H1 (cell line): ENCODE measurements around the gene SLC43A3. TPM values are rescaled to one million over a fixed set of nuclear protein-coding genes. Genes with fewer than 3 reads are reported as not detected.

Experiments
- CTCF ChIA-PET: fragments of 300-600 bp; sonication (Branson Sonifier 250); formaldehyde crosslinking; loops from one replicate; lab custom pipeline; 2021; ENCODE audit not compliant: partially characterized antibody; lab: Charles Lee
- POLR2A ChIA-PET: fragments of 300-600 bp; sonication (Branson Sonifier 250); formaldehyde crosslinking; loops from one replicate; lab custom pipeline; 2021; ENCODE audit warnings: inconsistent platforms; ENCODE audit not compliant: partially characterized antibody; lab: Charles Lee
- DNase-seq, 2 experiments: peaks; one replicate each; pipeline versions ENCODE4 v3.0.0 to v3.0.0-alpha.2; 2010 to 2022; ENCODE audit warnings: low spot score in 2 of 2, low read depth in 1 of 2, mixed read lengths in 1 of 2
- FAIRE-seq: peaks from 2 replicates; lab custom pipeline; 2011; peaks lifted over from hg19 to GRCh38; lab: Jason Lieb, UNC
- H2AFZ ChIP-seq: 2 replicates; pipeline ENCODE4 v1.8.1; 2012; ENCODE audit warnings: low read length, inconsistent platforms
- H2AK5ac ChIP-seq: 2 replicates; pipeline ENCODE4 v1.6.1; 2013; ENCODE audit warnings: low read depth, low read length
- H2BK120ac ChIP-seq: replicated peaks from 2 replicates; pipeline ENCODE3; 2013; ENCODE audit warnings: low read depth, low read length, inconsistent platforms
- H2BK12ac ChIP-seq: 2 replicates; pipeline ENCODE4 v1.6.1; 2013; ENCODE audit warnings: low read depth, low read length
- H2BK15ac ChIP-seq: 2 replicates; pipeline ENCODE4 v1.6.1; 2013; ENCODE audit warnings: low read length
- H2BK20ac ChIP-seq: 2 replicates; pipeline ENCODE4 v1.6.1; 2013; ENCODE audit warnings: low read length
- H2BK5ac ChIP-seq: 2 replicates; pipeline ENCODE4 v1.6.1; 2013; ENCODE audit warnings: low read depth, low read length
- H3K14ac ChIP-seq: 2 replicates; pipeline ENCODE4 v1.6.1; 2013; ENCODE audit warnings: inconsistent platforms; ENCODE audit not compliant: insufficient read length
- H3K18ac ChIP-seq: 2 replicates; pipeline ENCODE4 v1.6.1; 2013; ENCODE audit warnings: low read length; ENCODE audit errors: extremely low read depth
- H3K23ac ChIP-seq: 2 replicates; pipeline ENCODE4 v1.6.1; 2013; ENCODE audit warnings: inconsistent platforms; ENCODE audit not compliant: insufficient read length
- H3K23me2 ChIP-seq: 2 replicates; pipeline ENCODE4 v1.6.1; 2013; ENCODE audit warnings: low read depth, low read length
- H3K27ac ChIP-seq: 2 replicates; pipeline ENCODE4 v1.6.1; 2011; ENCODE audit warnings: low read depth, low read length, inconsistent platforms
- H3K27me3 ChIP-seq, 4 experiments: replicated peaks in 1 of 4; 1 replicate in 1 of 4; 2 replicates in 3 of 4; pipeline versions ENCODE4 v1.6.1 to v1.8.1; 2011 to 2013; ENCODE audit warnings: low read length in 3 of 4, mild to moderate bottlenecking in 3 of 4, inconsistent platforms in 2 of 4, mixed read lengths in 2 of 4, moderate library complexity in 1 of 4; ENCODE audit not compliant: control insufficient read depth in 3 of 4, insufficient read depth in 3 of 4; ENCODE audit errors: extremely low read depth in 1 of 4
- H3K36me3 ChIP-seq, 4 experiments: 2 replicates each; pipeline versions ENCODE4 v1.6.1 to v1.8.1; 2011 to 2013; ENCODE audit warnings: mild to moderate bottlenecking in 4 of 4, low read length in 3 of 4, moderate library complexity in 2 of 4, control low read depth in 1 of 4, inconsistent platforms in 1 of 4; ENCODE audit not compliant: insufficient read depth in 4 of 4, control insufficient read depth in 2 of 4
- H3K4ac ChIP-seq: replicated peaks from 2 replicates; pipeline ENCODE3; 2013; ENCODE audit warnings: low read length, low read depth, mixed read lengths, inconsistent platforms; ENCODE audit not compliant: insufficient read length
- H3K4me1 ChIP-seq, 4 experiments: replicated peaks in 1 of 4; 1 replicate in 1 of 4; 2 replicates in 3 of 4; pipeline versions ENCODE4 v1.6.1 to v1.8.1; 2011 to 2013; ENCODE audit warnings: low read length in 3 of 4, inconsistent platforms in 2 of 4, mixed read lengths in 1 of 4; ENCODE audit not compliant: insufficient read depth in 4 of 4, control insufficient read depth in 3 of 4
- H3K4me2 ChIP-seq, 2 experiments: 2 replicates each; pipeline versions ENCODE4 v1.6.1 to v1.8.1; 2011 to 2013; ENCODE audit warnings: low read depth in 2 of 2, low read length in 2 of 2, control low read depth in 1 of 2, inconsistent platforms in 1 of 2, mild to moderate bottlenecking in 1 of 2; ENCODE audit not compliant: insufficient read depth in 1 of 2
- H3K4me3 ChIP-seq, 4 experiments: fragments of 200-600, 300-600 bp in 1 of 4; sonication (generic), shearing (Covaris generic), sonication (Bioruptor Twin) in 1 of 4; 2 replicates each; pipeline versions ENCODE4 v1.5.1 to v1.8.1; 2011 to 2016; ENCODE audit warnings: low read length in 4 of 4, low read depth in 3 of 4, control low read depth in 2 of 4, inconsistent platforms in 2 of 4, mild to moderate bottlenecking in 2 of 4, mixed read lengths in 1 of 4, moderate library complexity in 1 of 4; ENCODE audit not compliant: insufficient read depth in 2 of 4; ENCODE audit errors: extremely low read depth in 1 of 4
- H3K56ac ChIP-seq: replicated peaks from 2 replicates; pipeline ENCODE3; 2013; ENCODE audit warnings: low read depth, mild to moderate bottlenecking, mixed read lengths, low read length, inconsistent platforms; ENCODE audit not compliant: insufficient read length
- H3K79me1 ChIP-seq: 2 replicates; pipeline ENCODE4 v1.6.1; 2013; ENCODE audit warnings: low read depth, low read length, control low read depth
- H3K79me2 ChIP-seq, 2 experiments: 2 replicates each; pipeline versions ENCODE4 v1.6.1 to v1.8.1; 2012 to 2013; ENCODE audit warnings: low read length in 2 of 2, mild to moderate bottlenecking in 2 of 2, inconsistent platforms in 1 of 2; ENCODE audit not compliant: insufficient read depth in 2 of 2, control insufficient read depth in 1 of 2
- H3K9ac ChIP-seq, 4 experiments: replicated peaks in 1 of 4; 1 replicate in 1 of 4; 2 replicates in 3 of 4; pipeline versions ENCODE4 v1.6.1 to v1.8.1; 2011 to 2013; ENCODE audit warnings: low read depth in 3 of 4, low read length in 3 of 4, control low read depth in 2 of 4, mild to moderate bottlenecking in 2 of 4, moderate library complexity in 2 of 4, inconsistent platforms in 1 of 4; ENCODE audit errors: extremely low read depth in 1 of 4
- H3K9me3 ChIP-seq, 2 experiments: 2 replicates each; pipeline versions ENCODE4 v1.6.1 to v1.8.1; 2012 to 2013; ENCODE audit warnings: mild to moderate bottlenecking in 2 of 2, moderate library complexity in 2 of 2, control low read depth in 1 of 2, inconsistent platforms in 1 of 2, low read depth in 1 of 2, low read length in 1 of 2, mixed read lengths in 1 of 2; ENCODE audit not compliant: insufficient read depth in 2 of 2
- H4K20me1 ChIP-seq, 2 experiments: replicated peaks in 1 of 2; 2 replicates each; pipeline versions ENCODE3 to v1.8.1; 2011 to 2013; ENCODE audit warnings: inconsistent platforms in 2 of 2, low read length in 2 of 2, mild to moderate bottlenecking in 1 of 2; ENCODE audit not compliant: insufficient read depth in 2 of 2, control insufficient read depth in 1 of 2
- H4K5ac ChIP-seq: 2 replicates; pipeline ENCODE4 v1.6.1; 2013; ENCODE audit warnings: low read length, low read depth, mixed read lengths, inconsistent platforms; ENCODE audit not compliant: insufficient read length
- H4K8ac ChIP-seq: 2 replicates; pipeline ENCODE4 v1.8.0; 2013; ENCODE audit warnings: mild to moderate bottlenecking, moderate library complexity, low read length, inconsistent platforms; ENCODE audit not compliant: insufficient read depth; ENCODE audit errors: extremely low read depth
- H4K91ac ChIP-seq: replicated peaks from 2 replicates; pipeline ENCODE3; 2013; ENCODE audit warnings: low read length, mixed read lengths, inconsistent platforms; ENCODE audit not compliant: insufficient read length
- CBX8 ChIP-seq: fragments of 300-800, 300-1000 bp; sonication (generic); IDR thresholded peaks from 2 replicates; pipeline ENCODE4 v1.7.1; 2016; ENCODE audit warnings: low read depth, low read length, borderline replicate concordance
- E2F6 ChIP-seq: IDR thresholded peaks from 2 replicates; pipeline ENCODE4 v1.6.1; 2012; ENCODE audit warnings: inconsistent platforms
- GABPA ChIP-seq: IDR thresholded peaks from 2 replicates; pipeline ENCODE4 v1.6.1; 2011; ENCODE audit warnings: mild to moderate bottlenecking, low read length, moderate library complexity, borderline replicate concordance; ENCODE audit not compliant: insufficient read depth
- GTF2F1 ChIP-seq: IDR thresholded peaks from 2 replicates; pipeline ENCODE4 v1.6.1; 2012; ENCODE audit warnings: low read depth, low read length, improper control_type of control experiment, borderline replicate concordance
- HDAC6 ChIP-seq: IDR thresholded peaks from one replicate; pipeline ENCODE4 v1.7.1; 2012; ENCODE audit warnings: low read depth, mild to moderate bottlenecking, inconsistent platforms, low read length, moderate library complexity
- JUN ChIP-seq: IDR thresholded peaks from 2 replicates; pipeline ENCODE4 v1.6.1; 2011; ENCODE audit warnings: low read depth, mild to moderate bottlenecking, improper control_type of control experiment, low read length
- JUND ChIP-seq: IDR thresholded peaks from 2 replicates; pipeline ENCODE4 v1.6.1; 2011; ENCODE audit warnings: mild to moderate bottlenecking, improper control_type of control experiment, low read length
- KDM1A ChIP-seq: fragments of 200-600, 300-600 bp; sonication (generic); IDR thresholded peaks from 2 replicates; pipeline ENCODE4 v1.7.1; 2016; ENCODE audit warnings: mild to moderate bottlenecking, low read length, borderline replicate concordance
- PHF8 ChIP-seq: fragments of 200-600 bp; sonication (generic); conservative IDR thresholded peaks from 2 replicates; pipeline ENCODE4 v1.7.1; 2012; ENCODE audit warnings: low read depth, mild to moderate bottlenecking, inconsistent platforms, low read length, moderate library complexity
- POLR2A ChIP-seq, 2 experiments: IDR thresholded peaks; 1 replicate in 1 of 2; 2 replicates in 1 of 2; pipeline ENCODE4 v1.6.1; 2011; ENCODE audit warnings: low read depth in 2 of 2, low read length in 2 of 2, mild to moderate bottlenecking in 2 of 2; ENCODE audit errors: control extremely low read depth in 1 of 2
- POLR2AphosphoS5 ChIP-seq: IDR thresholded peaks from 2 replicates; pipeline ENCODE4 v1.6.1; 2011; ENCODE audit warnings: low read depth, low read length
- YY1 ChIP-seq: IDR thresholded peaks from 2 replicates; pipeline ENCODE4 v1.6.1; 2011; ENCODE audit warnings: low read depth, mild to moderate bottlenecking, low read length
- WGBS, 2 experiments: shearing (Covaris generic) in 1 of 2; methylation state at CpG; one replicate each; pipeline versions ENCODE4 v1.1.6 to v1.1.7; 2013 to 2015; ENCODE audit warnings: low lambda C conversion rate in 2 of 2, mixed read lengths in 2 of 2, inconsistent platforms in 1 of 2, low coverage in 1 of 2, missing lambda C conversion rate in 1 of 2; ENCODE audit not compliant: insufficient replicate concordance in 2 of 2, insufficient coverage in 1 of 2, insufficient read length in 1 of 2; ENCODE audit errors: extremely low coverage in 1 of 2, missing lambda C conversion rate in 1 of 2; 5-methylcytosine and 5-hydroxymethylcytosine counted together
- polyA plus RNA-seq, 7 experiments: library from polyadenylated mRNA; depleted of rRNA in 3 of 7; stranded (reverse) in 5 of 7; unstranded in 2 of 7; fragments of >200 nt in 5 of 7; fragments of 200-250 nt in 2 of 7; gene quantifications; 1 replicate in 5 of 7; 2 replicates in 1 of 7; 4 replicates in 1 of 7; pipeline versions ENCODE4 v1.2.1 to v1.2.3, GENCODE V29; 2011 to 2013; ENCODE audit warnings: missing spikeins in 2 of 7, mixed read lengths in 2 of 7
- total RNA-seq: library from RNA; stranded (reverse); fragmentation: NEBNext Ultra II Directional; extraction: Animal tissue kit (Norgen Biotek cat#: 25700); gene quantifications from 2 replicates; pipeline ENCODE4 v1.2.1, GENCODE V29; 2021

The SLC43A3 gene
- total and polyA plus RNA-seq, 2 of the 8 experiments (the other 6 are each of a cell fraction or from before 2014, with no cell fraction given), result 31.8 to 67.8 TPM

GRCh38 chr11:57373146-57373545 lies 53.8 kb downstream of the SLC43A3 start:
- Histone ChIP-seq H4K5ac (no peak overlapping the region), H2BK5ac (no peak overlapping the region), H3K4me3 (no peak overlapping the region), H4K91ac (no peak overlapping the region), H3K23ac (no peak overlapping the region), H3K9ac (no peak overlapping the region), H2BK120ac (no peak overlapping the region), H3K9me3 (no peaks in the 10 kb centered on the region), H2BK15ac (no peak overlapping the region), H2AFZ (no peak overlapping the region), H3K27ac (no peak overlapping the region), H3K56ac (no peak overlapping the region), H3K79me2 (no peaks in the 10 kb centered on the region), H3K18ac (no peak overlapping the region), H3K14ac (no peak overlapping the region), H3K79me1 (no peaks in the 10 kb centered on the region), H4K20me1 (no peaks in the 10 kb centered on the region), H2BK12ac (no peak overlapping the region), H3K4me1 (no peaks in the 10 kb centered on the region; a peak in 1 of 7 replicates), H2AK5ac (no peak overlapping the region), H3K36me3 (no peaks in the 10 kb centered on the region), H2BK20ac (no peak overlapping the region), H3K23me2 (peaks cover 4% of the 10 kb centered on the region; the same call in 1 of the 2 replicates), H3K4ac (no peak overlapping the region), H4K8ac (no peak overlapping the region), H3K4me2 (no peak overlapping the region), H3K27me3 (peaks cover 0 to 2% (median 0%) of the 10 kb centered on the region in 4 experiments; a peak in 3 of 7 replicates)
- 88% methylated on average over 3 of the region's 3 CpGs; no CpG with 5 or more reads in 1 of the 2 experiments for WGBS, 2 experiments
- POLR2A ChIA-PET, result interaction anchor here (1.2 kb wide), 2 partner anchors 9 to 20 kb away, joined by 3 to 4 read pairs; no protein-coding TSS in a partner anchor
- DNase-seq (no peak), FAIRE-seq (no peak)
- TF ChIP-seq POLR2AphosphoS5 (no peak), POLR2A (IDR thresholded peaks at IDR 0.05; ENCODE audit: control extremely low read depth in 1 of 2, low read depth in 2 of 2, low read length in 2 of 2) (no peak), PHF8 (no peak), E2F6 (no peak), JUN (no peak), HDAC6 (no peak), YY1 (no peak), CBX8 (no peak), GTF2F1 (no peak), KDM1A (no peak), JUND (no peak), GABPA (no peak)
- CTCF ChIA-PET, result interaction anchor here (0.7 to 2.0 kb wide), 5 partner anchors 8 to 105 kb away, joined by 3 to 8 read pairs (median 6); no protein-coding TSS in a partner anchor
